ENCODE measurements around the gene ABI3. TPM values are rescaled to one million over a fixed set of nuclear protein-coding genes. Genes with fewer than 3 reads are reported as not detected.
"Not testable (repeated sequence)": the region's sequence is repeated elsewhere in the genome, so short reads cannot be mapped to it uniquely, and the experiment has no call there.

Gene ABI3, protein sequence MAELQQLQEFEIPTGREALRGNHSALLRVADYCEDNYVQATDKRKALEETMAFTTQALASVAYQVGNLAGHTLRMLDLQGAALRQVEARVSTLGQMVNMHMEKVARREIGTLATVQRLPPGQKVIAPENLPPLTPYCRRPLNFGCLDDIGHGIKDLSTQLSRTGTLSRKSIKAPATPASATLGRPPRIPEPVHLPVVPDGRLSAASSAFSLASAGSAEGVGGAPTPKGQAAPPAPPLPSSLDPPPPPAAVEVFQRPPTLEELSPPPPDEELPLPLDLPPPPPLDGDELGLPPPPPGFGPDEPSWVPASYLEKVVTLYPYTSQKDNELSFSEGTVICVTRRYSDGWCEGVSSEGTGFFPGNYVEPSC
- 4.0 TPM for total RNA-seq

- DNase-seq (ENCODE audit: low spot score) (no peak), ATAC-seq (peak; percentile 64)
Observed at GRCh38 chr17:49210158-49211029, at the start of gene ABI3, which contains the start of gene GNGT2. TSS of gene ABI3 (plus strand) at chr17:49210707. CDS start at chr17:49210725, 18 bp downstream. TSS of gene GNGT2 (minus strand) at chr17:49210574. CDS start at chr17:49207422, 3,152 bp downstream.

- no peak for DNase-seq (ENCODE audit: low spot score)
- ATAC-seq = no peak
Observed at GRCh38 chr17:49162866-49163265, 47.6 kb upstream of the ABI3 start.

- DNase-seq (ENCODE audit: low spot score) (no peak), ATAC-seq (no peak)
Observed at GRCh38 chr17:49165143-49165542, 45.4 kb upstream of the ABI3 start.

DNA sequence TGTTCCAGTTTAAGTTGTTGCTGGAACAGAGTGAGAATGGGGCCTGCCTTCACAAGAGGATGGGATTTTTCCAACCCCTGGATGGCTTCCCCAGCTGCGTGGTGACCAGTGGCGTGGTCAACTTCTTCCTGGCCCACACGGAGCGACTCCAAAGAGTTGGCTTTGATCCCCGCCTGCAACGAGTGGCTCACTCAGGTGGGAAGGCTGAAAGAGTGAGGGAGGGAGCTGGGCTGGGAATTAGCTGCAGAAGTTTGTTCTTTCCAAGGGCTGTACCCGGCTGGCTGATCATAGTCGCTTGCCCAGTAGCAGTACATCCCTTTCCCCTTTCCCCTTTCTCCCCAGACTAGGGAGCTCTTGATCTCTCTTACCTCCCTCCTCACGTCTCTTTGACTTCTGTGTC lies 41.8 kb upstream of the ABI3 start:
- DNase-seq (ENCODE audit: low spot score) (no peak), ATAC-seq (no peak)

DNA sequence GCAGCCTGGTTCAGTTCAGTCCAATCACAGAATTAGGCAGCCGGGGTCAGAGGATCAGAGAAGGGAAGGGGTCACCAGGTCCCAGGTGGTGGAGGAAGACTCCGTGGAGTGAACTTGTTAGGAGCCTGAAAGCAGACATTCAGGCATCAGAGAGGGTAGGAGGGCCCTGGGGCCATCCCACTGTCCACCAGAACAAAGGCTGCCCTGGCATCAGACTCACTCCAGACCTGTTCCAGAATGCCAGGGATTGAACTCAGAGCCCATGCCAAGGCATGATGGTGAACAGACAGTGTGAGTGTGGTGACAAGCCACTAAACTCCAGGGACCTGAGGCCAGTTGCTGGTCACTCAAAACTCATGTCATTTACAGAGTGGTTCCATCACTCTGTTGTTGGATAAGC lies 40.3 kb upstream of the ABI3 start:
- ATAC-seq (no peak), DNase-seq (ENCODE audit: low spot score) (no peak)

GRCh38 chr17:49170711-49171110 lies 39.8 kb upstream of the ABI3 start:
- ATAC-seq; DNase-seq (ENCODE audit: low spot score): not testable (repeated sequence)

- DNase-seq (ENCODE audit: low spot score); ATAC-seq: not testable (repeated sequence)
Observed at GRCh38 chr17:49175978-49176377, 34.5 kb upstream of the ABI3 start.

- ATAC-seq (peak; percentile 89), DNase-seq (ENCODE audit: low spot score) (peak; percentile 55)
Observed at GRCh38 chr17:49180303-49180702, 30.2 kb upstream of the ABI3 start.

GRCh38 chr17:49180998-49181635 lies 29.4 kb upstream of the ABI3 start:
- no peak for DNase-seq (ENCODE audit: low spot score)
- ATAC-seq = no peak

DNA sequence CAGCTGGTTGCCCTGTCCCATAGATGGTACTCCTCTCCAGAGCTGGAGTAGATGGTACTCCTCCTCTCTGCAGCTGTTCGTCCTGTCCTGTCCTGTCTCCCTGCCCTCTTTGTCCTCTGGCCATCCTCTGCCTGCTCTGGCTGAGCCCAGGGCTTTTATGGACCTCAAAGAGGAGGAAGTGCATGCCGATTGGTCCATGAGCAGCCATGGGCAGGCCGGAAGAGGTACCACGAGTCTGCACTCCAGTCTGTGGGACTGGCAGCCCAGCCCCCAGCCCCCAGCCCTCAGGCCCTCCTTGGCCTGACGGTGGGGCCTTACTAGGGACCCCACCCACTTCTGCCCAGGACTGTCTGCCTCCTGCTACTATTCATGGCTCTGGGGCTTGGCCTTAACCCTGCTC lies 27.2 kb upstream of the ABI3 start:
- ATAC-seq = no peak
- DNase-seq (ENCODE audit: low spot score) = no peak

DNA sequence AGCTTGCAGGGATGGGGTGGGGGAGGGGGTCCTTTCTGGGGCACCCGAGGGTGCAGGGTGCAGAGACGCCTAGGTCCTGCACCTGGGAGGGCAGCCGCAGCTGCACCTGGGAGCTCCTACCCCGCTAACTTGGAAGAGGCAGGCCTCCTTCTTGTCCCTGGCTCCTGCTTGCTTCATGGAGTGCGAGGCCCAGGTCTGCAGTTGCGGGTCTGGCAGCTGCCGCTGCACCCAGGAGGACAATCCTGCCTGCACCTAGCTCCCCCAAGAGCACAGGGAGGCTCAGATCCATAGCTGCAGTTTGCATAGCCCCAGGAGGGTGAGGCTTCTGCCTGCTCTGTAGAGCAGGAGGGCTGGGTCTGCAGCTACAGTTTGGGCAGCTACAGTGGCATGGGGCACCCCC lies 26.7 kb upstream of the ABI3 start:
- DNase-seq (ENCODE audit: low spot score) (no peak), ATAC-seq (no peak)

DNA sequence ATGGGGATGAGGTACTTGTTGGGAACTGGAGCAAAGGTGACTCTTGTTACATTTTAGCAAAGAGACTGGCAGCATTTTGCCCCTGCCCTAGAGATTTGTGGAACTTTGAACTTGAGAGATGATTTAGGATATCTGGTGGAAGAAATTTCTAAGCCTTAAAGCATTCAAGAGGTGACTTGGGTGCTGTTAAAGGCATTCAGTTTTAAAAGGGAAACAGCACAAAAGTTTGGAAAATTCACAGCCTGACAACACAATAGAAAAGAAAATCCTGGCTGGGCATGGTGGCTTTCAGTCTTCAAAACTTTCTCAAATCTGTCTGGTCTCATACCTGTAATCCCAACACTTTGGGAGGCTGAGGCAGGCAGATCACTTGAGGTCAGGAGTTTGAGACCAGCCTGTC lies 26.0 kb upstream of the ABI3 start:
- not testable (repeated sequence) for ATAC-seq; DNase-seq (ENCODE audit: low spot score)

GRCh38 chr17:49185381-49185780 lies 25.1 kb upstream of the ABI3 start:
- not testable (repeated sequence) for DNase-seq (ENCODE audit: low spot score); ATAC-seq

GRCh38 chr17:49187301-49187700 lies 23.2 kb upstream of the ABI3 start:
- no peak for DNase-seq (ENCODE audit: low spot score)
- ATAC-seq = no peak

GRCh38 chr17:49190932-49191331 lies 19.6 kb upstream of the ABI3 start:
- ATAC-seq (no peak), DNase-seq (ENCODE audit: low spot score) (no peak)

DNA sequence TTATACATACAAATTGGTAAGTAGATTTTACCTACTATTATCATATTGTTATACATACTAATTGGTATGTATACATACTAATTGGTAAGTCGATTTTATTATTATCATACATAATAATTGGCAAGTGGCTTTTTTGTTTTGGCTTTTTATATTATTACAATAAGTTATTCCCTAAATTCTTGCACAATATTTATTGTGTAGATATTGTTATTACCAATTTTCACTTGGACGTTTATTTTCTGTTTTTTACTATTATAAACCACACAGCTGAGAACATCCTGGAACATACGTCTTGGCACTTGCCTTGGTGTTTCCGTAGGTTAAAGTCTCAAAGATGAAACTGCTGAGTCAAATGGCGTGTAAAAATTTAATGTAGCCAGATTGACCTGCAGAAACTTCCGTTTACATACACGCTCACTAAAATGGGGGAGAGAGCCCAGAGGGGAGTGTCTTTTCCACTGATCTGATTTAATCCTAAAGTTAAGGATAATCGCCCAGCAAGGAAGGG lies 19.0 kb upstream of the ABI3 start:
- ATAC-seq (no peak), DNase-seq (ENCODE audit: low spot score) (no peak)

GRCh38 chr17:49191917-49192741 lies 18.4 kb upstream of the ABI3 start:
- peak; percentile 82 for ATAC-seq
- peak; percentile 92 for DNase-seq (ENCODE audit: low spot score)

DNA sequence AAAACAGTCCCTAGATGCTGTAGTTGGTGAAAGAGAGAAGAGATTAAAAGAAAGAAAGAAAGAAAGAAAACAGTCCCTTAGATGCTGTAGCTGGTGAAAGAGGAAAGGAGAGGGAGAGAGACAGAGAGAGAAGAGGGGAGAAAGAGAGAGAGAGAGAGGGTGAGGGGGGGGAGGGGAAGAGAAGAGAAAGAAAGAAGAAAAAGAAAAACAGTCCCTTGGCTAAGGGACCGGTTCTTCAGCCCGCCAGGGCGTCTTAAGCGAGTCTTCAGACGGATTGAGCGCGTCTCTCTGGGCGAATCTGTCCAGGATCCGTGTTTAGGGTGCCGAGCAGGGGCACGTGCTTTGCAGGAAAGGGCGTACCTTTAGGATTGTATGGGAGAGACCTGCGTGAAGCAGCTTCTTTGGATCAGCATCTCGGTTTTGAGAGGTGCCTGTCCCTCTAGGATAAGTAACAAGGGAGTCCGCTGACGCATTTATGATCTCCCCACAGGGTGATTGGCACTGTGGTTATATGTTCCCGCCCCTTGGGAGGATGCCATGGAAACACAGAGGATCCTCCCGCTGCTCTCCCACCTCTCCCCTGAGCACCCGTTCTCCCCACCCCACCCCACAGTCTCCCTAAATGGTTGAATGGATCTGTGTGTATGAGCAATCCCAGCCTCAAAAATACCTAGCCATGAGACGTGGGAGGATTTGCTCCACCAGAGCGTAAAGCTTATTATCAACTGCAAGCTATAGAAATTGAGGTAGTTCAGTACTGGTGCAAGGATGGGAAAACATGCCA lies 16.8 kb upstream of the ABI3 start:
- DNase-seq (ENCODE audit: low spot score) (no peak), ATAC-seq (no peak)

DNA sequence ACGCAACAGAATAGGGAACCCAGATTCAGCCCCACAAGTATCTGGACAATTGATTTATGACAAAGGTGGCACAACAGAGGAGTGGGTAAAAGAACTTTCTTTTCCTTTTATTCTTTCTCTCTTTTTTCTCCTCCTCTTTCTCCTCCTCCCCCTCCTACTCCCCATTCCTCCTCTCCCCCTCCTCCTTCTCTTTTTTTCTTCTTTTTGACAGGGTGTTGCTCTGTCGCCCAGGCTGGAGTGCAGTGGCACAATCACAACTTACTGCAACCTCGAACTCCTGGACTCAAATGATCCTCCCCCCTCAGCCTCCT lies 16.3 kb upstream of the ABI3 start:
- DNase-seq (ENCODE audit: low spot score) = no peak
- no peak for ATAC-seq

- DNase-seq (ENCODE audit: low spot score) (no peak), ATAC-seq (no peak)
Observed at GRCh38 chr17:49195751-49196150, 14.8 kb upstream of the ABI3 start.

Data from left lobe of liver (tissue), 2 donors.